Retinal pigment epithelial cell (primary cell): ENCODE data around the gene KIF26B.

Experiments
- DNase-seq: peaks from one replicate; pipeline ENCODE4 v3.0.0-alpha.2; 2010; ENCODE audit warnings: low read depth
- H3K4me3 ChIP-seq: 2 replicates; pipeline ENCODE4 v1.5.1; 2011; ENCODE audit warnings: mild to moderate bottlenecking, low read length, control low read depth, moderate library complexity
- CTCF ChIP-seq: conservative IDR thresholded peaks from 2 replicates; pipeline ENCODE4 v1.5.1; 2011; ENCODE audit warnings: low read depth, low read length, control low read depth, inconsistent platforms

Gene KIF26B

DNA sequence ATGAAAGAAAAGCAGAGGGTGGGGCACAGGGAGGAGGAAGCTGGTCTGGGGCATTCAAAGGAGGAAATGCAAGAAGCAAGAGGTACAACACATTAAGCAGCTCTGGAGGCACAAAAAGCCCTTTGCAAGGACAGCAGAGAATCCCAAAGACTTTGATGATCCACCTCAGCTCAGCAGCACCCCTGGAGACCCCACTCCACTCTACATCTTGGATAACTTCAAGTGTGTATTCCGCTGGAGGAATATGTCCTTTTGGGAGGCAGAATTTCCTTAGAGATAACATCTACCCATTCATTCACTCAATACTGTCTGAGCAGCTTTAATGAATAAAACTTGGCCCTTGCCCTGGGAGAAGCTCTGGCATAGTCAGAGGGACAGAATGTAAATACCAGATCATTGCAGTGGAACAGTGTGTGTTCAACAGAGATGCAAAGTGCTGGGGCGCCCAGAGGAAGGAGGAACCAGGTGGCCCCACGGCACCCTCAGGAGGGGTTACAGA, 599.7 kb downstream of the KIF26B start:
- DNase-seq = no peak
- TF ChIP-seq CTCF = no peak
- no peak overlapping the region for H3K4me3 ChIP-seq
